ENCODE data around the gene LACRT.

Gene LACRT

DNA sequence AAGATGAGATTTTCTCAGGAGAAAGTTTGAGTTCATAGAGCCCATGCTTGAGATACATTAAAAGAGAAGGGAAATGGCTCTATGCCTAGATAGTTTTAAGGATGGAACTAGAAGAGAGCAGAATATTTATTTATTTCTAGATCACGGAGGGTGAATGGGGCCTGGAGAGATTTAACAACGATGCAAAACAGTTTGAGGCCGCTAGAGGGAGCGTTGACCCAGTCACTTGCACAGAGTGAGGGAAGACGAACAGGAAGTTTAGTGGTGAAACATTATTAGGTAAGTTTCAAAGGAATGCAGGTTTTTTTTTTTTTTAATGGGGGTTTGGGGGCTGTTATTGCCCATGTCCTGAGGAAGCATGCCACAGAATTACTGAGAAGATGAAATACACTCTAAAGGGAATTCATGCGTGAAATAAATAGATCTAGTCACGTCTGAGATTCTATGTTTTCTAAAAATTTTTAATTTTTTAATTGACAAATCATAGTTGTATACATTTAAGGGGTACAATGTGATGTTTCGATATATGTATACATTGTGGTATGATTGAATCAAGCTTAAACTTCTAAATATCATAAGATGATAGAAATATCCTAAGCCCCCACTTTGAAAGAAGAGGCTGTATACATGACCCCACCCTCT, 31.4 kb downstream of the LACRT start:
- TF ChIP-seq, protein P1, sequence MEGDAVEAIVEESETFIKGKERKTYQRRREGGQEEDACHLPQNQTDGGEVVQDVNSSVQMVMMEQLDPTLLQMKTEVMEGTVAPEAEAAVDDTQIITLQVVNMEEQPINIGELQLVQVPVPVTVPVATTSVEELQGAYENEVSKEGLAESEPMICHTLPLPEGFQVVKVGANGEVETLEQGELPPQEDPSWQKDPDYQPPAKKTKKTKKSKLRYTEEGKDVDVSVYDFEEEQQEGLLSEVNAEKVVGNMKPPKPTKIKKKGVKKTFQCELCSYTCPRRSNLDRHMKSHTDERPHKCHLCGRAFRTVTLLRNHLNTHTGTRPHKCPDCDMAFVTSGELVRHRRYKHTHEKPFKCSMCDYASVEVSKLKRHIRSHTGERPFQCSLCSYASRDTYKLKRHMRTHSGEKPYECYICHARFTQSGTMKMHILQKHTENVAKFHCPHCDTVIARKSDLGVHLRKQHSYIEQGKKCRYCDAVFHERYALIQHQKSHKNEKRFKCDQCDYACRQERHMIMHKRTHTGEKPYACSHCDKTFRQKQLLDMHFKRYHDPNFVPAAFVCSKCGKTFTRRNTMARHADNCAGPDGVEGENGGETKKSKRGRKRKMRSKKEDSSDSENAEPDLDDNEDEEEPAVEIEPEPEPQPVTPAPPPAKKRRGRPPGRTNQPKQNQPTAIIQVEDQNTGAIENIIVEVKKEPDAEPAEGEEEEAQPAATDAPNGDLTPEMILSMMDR (IDR thresholded peaks at IDR 0.05; ENCODE audit: low read depth, low read length, missing control alignments), result peak; percentile 91
- DNase-seq (ENCODE audit: extremely low read depth, low read depth), result peak; percentile 56
- H3K4me3 ChIP-seq (replicated peaks; ENCODE audit: low read depth, low read length), result no peak overlapping the region

- DNase-seq (ENCODE audit: extremely low read depth, low read depth), result no peak
- TF ChIP-seq, protein P1 (IDR thresholded peaks at IDR 0.05; ENCODE audit: low read depth, low read length, missing control alignments), result no peak
- H3K4me3 ChIP-seq (replicated peaks; ENCODE audit: low read depth, low read length), result no peak overlapping the region
Observed at GRCh38 chr12:54602661-54603060, 32.0 kb downstream of the LACRT start.

- no peak for DNase-seq (ENCODE audit: extremely low read depth, low read depth)
- H3K4me3 ChIP-seq (replicated peaks; ENCODE audit: low read depth, low read length), result no peak overlapping the region
Observed at GRCh38 chr12:54601841-54602240, 32.9 kb downstream of the LACRT start.

DNA sequence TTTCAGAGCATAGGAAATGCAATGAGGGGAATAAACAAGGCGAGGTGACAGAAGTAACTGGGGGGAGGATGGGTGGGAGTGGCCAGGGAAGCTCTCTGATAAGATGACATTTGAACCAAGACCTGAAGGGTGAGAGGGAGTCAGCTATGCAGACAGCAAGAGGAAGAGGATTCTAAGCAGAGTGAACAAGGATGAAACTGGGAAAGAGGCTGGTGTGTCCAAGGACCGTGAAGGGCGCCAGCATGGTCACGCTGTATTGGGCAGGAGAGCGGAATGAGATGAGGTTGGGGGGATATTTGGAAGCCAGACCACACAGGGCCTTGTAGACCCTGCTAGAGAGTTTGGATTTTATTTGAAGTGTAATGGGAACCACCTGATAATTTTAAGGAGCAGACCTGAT, 35.7 kb downstream of the LACRT start:
- H3K4me3 ChIP-seq (replicated peaks; ENCODE audit: low read depth, low read length), result no peak overlapping the region
- no peak for DNase-seq (ENCODE audit: extremely low read depth, low read depth)
- TF ChIP-seq, protein P1 (IDR thresholded peaks at IDR 0.05; ENCODE audit: low read depth, low read length, missing control alignments), result no peak

More at GRCh38 chr12:54601841-54602240, 32.9 kb downstream of the LACRT start:
- TF ChIP-seq, protein P1 (IDR thresholded peaks at IDR 0.05; ENCODE audit: low read depth, low read length, missing control alignments), result no peak

- DNase-seq (ENCODE audit: extremely low read depth, low read depth), result peak; percentile 61
- TF ChIP-seq, protein P1 (IDR thresholded peaks at IDR 0.05; ENCODE audit: low read depth, low read length, missing control alignments), result peak; percentile 95
- H3K4me3 ChIP-seq (replicated peaks; ENCODE audit: low read depth, low read length), result no peak overlapping the region
Observed at GRCh38 chr12:54596526-54596946, 38.2 kb downstream of the LACRT start.

DNA sequence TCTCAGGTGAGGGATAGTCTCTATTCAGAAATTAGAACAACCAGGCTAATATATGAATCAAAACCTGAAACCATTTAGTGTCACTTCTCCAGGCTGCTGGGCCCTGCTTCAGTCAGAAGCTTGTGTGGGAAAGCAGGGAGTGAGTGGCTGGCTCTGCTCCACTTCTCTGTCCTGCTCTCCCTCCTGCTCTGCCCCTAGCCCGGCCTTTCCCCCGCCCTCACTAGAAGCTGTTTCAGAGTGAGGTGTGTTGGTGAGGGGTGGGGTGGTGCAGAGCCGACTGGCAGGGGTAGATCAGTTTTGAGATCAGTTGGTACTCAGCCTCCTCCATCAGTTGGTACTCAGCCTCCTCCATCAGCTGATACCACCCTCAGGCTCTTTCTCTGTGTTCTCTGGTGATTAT, 39.2 kb downstream of the LACRT start:
- TF ChIP-seq, protein P1 (IDR thresholded peaks at IDR 0.05; ENCODE audit: low read depth, low read length, missing control alignments), result no peak
- no peak for DNase-seq (ENCODE audit: extremely low read depth, low read depth)
- H3K4me3 ChIP-seq (replicated peaks; ENCODE audit: low read depth, low read length), result no peak overlapping the region

DNA sequence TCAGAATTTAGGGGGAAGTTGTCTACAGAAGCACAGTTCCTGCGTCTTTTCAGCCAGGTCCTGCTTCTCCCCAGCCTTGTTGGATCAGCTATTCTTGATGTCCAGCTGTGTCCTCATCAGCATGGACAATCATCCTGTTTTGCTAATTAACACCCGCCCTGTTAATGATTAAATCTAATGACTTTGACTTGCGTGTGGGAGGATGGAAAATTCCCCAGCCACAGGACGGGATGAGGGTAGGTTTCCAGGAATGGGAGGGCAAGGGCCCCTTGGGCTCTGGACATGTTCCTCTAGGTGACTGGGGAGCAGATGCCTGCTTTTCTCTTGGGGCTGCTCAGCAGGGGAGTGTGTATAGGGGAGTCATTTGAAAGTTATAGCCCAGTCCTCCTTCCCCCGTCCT, 41.0 kb downstream of the LACRT start:
- no peak for DNase-seq (ENCODE audit: extremely low read depth, low read depth)
- TF ChIP-seq, protein P1 (IDR thresholded peaks at IDR 0.05; ENCODE audit: low read depth, low read length, missing control alignments), result no peak
- H3K4me3 ChIP-seq (replicated peaks; ENCODE audit: low read depth, low read length), result no peak overlapping the region

Measured in HFF-Myc (cell line).